HG03095 (cell line): ENCODE data around the gene TMEM106C.

Experiments used
- ATAC-seq: cut with Tn5 transposase; IDR thresholded peaks from one replicate; pipeline ENCODE4 v1.9.1; 2021; ENCODE audit warnings: moderate library complexity; ENCODE audit not compliant: unreplicated experiment

TMEM106C gene

DNA sequence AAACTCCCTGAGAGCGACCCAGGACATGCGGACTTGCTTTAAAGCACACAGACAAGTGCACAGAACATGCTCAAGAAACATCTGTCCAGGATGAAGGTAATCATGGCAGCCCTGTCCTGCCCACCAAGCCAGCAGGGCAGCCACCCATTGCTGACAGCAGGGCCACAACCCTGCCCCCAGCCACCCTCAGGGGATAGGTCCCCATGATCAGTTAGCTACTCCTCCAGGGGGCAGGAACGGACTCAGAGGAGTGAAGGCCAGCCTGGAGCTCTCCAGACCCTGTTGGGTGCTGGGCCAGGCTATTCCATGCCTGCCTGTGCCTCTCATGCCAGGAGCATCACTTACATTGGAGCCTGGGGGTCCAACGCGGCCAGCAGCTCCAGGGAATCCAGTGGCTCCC is 15.8 kb downstream of the TMEM106C start:
- no peak for ATAC-seq

DNA sequence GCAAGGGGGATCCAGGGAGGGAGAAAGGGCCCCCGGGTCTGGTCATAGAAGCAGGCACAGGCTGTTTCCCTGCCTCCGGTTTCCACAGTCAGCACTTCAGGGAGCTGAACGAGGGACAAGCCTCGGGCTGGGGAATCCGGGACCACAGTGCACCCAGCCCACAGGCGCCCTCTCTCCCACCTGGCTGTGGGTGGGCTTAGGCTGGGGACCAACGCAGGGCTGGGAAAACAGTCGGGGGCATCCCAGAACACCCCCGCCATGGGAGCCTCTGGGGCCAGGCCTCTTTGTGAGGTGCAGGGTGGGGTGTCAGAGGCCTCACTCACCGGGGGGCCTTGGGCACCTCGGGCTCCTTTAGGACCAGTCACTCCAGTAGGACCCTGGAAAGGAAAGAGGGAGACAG is 16.3 kb downstream of the TMEM106C start:
- no peak for ATAC-seq

GRCh38 chr12:47980197-47980596 is 16.8 kb downstream of the TMEM106C start:
- ATAC-seq: no peak

DNA sequence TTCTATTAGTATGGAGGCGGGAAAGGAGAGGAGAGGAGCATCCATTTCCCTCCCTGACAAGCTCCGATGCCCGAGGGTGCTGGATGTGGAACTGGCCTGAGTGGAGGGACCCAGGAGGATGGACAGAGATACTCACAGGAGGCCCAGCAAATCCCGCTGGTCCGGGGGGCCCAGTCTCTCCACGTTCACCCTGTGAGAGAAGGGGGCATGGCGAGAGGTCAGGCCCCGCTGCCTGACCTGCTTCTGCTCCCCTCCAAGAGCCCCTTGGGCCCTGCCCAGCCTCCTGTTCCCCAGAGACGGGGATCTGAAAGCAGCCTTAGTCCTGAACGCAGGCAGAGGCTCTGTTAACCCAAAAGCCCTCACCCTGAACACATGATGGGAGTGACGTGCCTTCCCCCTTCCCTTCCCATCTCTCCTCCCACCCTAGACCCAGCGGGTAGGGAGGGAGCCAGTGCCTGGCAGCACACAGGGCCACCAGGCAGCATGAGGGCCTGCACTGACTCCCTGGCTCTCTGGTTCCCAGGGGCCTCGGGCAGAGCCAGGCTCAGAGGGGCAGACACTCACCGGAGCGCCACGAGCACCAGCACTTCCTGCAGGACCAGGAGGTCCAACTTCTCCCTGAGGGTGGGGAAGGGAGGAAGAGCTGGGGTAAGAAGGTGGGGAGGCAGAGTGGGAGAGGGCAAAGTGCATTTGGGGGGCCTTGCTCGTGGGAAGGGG is 17.5 kb downstream of the TMEM106C start:
- no peak for ATAC-seq

DNA sequence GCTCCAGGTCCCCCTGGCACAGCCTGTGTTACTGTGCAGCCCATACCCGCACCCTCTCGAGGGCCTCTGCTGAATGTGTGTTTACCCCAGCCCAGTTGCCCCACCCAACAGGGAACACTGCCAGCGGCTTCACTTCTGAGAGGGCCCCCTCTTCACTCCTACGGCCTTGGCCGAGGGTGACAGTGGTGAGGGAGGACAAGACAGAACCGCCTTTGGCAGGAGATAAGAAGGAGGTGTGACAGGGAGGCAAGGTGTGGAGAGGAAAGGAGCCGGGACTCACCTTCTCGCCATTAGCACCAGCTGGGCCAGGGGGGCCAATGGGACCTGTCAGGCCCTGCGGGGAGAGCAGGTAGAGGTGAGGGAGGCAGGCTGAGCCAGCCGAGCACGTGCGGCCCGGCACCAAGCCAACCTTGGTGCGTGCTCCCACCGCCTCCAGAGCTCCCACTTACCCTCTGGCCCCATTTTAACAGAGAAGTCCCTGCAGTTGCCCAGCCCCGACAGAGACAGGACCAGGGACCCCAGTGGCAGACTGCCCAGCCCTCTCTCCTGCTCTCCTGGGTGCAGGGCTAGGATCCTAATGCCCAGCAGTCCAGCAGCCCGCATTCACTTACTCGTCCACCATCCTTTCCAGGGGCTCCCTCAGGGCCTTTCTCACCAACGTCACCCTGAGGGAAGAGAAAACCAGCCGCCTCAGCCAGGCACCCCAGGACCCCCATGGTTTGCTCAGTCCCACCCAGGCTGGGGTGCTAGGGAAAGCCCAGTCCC is 18.3 kb downstream of the TMEM106C start:
- no peak for ATAC-seq

DNA sequence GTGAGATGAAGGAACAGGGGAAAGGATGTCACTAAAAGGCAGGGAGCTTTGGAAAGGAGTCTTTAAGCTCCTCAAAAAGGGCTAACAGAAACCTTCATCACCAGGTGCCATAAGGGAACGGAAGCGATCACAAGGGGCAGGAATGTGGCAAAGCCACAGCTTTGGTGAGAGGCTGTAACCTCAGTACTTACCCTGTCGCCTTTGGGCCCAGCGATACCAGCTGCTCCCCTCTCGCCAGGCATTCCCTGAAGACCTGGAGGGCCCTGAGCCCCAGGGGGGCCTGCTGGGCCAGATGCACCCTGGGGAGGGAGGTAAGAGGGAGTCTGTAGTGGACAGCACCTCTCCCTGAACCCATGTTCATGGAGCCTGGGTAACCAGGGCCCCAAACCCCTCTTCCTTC is 18.9 kb downstream of the TMEM106C start:
- no peak for ATAC-seq

- ATAC-seq: no peak
Observed at GRCh38 chr12:47982770-47983169, 19.4 kb downstream of the TMEM106C start.

DNA sequence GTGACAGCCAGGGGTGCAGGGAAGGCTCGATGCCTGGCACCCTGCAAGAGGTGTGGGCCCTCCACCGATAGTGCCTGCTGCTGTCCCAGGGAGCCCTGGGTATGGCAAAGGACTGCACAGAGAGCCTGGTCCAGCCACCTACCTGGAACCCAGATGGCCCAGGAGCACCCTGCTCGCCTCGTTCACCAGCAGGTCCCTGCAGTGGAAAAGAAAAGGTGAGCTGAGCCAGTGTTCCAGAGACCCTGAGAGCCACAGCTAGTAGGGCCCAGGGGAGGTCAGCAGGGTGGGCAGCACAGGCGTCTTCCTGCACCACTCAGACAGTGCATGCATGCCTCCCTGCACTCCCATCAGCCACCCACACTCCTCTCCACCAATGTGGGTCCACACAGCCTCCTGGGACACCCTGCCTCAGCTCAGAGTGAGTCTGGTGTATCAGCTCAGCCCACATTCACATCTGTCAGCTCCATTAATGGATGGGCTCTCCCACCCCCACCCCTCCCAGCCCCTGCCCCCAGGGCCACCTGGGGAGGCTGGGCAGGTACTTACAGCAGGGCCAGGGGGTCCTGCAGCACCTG is 20.2 kb downstream of the TMEM106C start:
- ATAC-seq: no peak

DNA sequence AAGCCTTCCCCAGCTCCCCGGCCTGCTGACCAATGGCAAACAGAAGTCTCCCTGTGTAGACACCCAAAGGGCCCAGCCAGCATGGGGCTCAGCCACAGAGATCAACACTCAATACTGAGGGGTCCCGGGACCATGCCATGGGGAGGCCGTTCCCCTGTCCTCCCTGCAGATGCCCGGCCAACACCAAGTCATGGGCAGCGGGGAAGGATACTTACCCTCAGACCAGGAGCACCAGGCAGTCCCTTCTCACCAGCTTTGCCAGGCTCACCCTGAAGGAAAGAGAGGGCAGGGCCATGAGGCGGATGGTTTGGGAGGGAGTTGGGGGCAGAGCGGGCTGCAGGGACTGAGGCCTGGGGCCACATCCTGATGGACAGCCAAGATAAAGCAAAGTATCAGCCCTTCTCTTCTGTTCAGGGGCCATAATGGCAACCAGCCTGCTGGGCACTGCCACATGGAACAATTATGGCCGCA is 21.0 kb downstream of the TMEM106C start:
- ATAC-seq: no peak

GRCh38 chr12:47985596-47986290 is 22.3 kb downstream of the TMEM106C start:
- ATAC-seq: no peak

DNA sequence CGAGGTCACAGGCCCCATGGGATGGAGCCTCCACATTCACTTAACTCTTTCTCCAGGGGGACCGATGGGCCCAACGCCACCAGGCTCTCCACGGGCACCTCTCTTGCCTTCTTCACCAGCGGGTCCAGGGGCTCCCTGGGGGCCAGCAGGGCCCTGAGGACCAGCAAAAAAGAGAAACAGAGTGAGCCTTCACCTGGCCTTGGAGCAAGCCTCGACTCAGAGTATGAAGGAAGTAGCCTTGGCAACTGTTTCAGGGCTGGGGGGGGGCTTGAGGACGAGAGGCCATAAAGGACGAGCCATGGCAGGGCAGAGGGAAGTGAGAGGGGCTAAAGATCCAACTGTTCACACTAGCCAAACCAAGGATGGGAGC is 22.9 kb downstream of the TMEM106C start:
- ATAC-seq: no peak

DNA sequence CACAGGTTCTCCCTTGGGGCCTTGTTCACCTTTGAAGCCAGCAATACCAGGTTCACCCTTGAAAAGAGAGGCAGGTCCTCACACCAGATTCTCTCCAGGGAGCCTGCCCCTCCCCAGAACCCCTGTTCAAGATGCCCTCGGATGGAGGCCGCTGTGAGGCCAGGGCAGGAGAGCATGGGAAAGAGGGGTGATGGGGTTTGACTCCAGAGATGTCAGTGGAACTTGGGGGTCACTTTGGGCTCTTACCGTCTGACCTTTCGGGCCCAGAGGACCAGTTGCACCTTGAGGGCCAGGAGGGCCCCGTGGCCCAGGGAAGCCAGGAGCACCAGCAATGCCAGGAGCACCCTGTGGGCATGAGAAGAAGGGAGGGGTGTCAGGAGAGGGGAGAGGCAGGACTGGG is 23.4 kb downstream of the TMEM106C start:
- no peak for ATAC-seq

DNA sequence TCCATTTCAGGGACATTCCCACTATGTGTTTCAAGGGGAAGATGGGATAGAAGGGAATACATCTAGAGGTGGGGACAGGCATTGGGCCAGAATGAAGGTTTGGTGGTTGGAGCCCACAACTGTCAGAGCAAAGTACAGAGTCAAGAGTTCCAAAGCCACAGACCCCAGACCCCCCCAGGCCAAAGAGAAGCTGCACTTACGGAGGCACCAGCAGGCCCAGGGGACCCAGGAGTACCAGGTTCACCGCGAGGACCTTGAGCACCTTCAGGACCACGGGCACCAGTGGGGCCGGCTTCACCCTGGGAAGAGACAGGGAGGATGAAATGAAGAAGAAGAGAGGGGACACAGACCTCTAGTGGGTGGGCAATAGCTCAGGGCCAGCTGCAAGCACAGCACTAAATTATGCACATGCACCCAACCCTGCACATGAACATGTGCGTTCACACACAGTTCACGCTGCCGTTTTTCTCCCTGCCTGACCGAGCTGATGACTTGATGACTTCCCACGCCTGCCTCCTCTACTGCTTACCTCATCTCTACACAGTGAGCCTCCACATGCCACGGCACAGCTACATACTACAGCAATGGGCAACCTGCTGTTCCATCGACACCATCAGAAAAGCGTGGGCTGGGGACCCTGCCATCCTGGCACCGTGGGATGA is 24.1 kb downstream of the TMEM106C start:
- ATAC-seq: no peak

DNA sequence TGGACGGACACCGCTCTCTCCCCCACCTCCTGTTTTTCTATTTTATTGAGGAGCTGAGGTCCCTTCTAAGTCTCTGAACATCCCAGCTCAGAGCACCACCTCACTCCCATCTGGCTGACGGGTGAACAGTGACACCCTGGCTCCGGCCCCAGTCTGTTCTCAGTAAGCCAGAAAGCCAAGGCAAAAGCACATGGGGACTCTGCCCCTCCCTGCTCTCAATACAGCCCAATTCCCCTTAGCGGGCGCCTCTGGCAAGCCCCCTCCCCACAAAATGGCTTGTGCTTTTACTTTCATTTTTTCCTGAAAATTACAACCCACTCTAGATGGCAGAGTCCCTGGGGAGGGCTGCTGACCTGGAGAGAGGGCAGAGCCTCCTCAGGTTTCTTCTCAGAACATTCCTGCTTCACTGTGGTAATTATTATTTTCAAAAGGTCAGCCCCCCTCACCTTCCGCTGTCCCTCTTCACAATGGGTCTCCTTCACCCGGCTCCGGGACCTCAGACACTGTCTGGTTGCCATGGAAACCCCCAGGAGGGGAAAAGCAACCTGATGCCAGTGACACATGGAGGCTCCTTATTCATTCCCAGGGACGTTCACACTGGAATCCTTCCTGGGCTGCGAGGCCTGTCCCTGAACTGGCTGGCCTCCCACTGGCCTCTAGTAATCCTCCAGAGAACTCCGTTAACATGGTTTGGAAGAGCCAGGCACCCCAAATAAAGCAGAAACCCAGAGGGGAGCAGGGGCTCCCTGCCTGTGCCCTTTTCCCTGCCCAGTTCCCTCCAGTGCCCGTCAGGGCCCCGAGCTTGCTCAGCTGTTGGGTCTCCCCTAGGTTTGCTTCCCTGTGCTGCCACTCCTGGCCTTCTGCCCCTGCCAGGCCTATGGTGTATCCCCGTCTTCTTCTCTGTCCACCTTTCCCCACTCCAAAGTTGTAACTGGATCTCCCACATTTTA is 25.0 kb downstream of the TMEM106C start:
- no peak for ATAC-seq

DNA sequence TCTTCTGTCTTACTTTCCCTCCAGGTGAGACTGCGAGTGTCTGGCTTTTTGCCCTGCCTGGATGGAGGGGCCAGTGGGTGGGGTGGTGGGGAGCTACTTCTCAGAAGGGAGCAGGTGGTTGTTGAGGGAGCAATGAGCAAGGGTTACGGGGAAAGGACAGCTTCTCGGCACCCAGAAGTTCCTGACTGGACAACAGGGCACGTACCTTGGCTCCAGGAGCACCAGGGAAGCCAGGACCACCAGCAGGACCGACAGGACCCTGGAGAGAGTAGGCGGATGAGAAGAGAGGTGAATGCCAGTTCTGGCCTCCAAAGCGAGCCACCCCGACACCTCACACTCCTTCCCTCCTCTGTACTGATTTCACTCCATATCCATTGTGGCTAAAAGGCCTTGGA is 25.6 kb downstream of the TMEM106C start:
- ATAC-seq: no peak

DNA sequence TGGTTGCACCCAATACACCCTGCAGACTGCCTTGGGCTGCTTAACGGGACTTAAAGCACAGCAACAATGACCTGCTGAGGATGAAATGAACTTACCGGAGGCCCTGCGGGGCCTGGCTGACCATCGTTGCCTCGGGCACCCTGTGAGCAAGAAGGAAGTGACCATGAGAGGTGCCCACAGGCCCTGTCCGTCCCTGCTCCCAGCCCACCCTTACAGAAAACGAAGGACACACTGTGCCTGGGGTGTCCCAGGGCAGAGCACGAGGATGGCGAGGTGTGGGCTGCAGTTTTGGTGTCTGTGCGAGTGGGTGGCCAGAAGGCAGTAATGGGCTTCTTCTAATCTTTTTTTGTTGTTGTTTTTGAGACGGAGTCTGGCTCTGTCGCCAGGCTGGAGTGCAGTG is 26.3 kb downstream of the TMEM106C start:
- ATAC-seq: no peak

DNA sequence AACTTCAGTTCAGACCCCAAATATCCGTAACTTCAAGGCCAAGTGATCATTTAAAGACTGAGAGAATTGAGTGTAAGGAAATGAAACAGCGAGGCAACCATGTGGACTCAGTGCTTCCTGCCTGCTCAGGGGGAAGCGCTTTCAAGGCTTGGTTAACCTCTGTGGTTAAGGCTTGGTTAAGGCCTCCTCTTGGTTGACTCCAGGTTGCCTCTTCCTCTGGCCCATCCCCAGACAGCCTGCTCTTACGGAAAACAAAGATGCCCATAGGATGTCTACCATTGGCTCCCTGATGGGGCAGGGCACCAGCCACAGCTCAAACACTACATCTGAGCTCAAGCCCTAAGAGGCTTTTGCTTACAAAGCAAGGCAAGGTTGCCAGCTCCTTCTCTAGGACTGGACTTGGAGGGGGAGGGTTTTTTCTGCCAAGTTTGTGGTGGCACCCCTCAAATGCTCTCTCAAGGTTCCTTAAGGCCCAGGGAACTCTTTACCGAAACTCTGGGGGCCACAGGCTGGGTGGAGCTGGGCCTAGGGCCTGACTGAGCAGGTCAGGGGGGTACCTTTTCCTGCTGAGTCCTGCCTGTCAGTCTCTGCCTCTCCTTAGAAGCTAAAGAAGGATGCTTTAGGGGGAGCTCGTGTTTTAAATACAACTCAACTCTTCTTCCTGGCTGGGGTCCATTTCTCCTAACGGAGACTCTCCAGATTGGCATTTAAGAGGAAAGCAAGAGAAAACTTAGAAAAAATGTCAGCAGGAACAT is 27.1 kb downstream of the TMEM106C start:
- ATAC-seq: peak; percentile 93

GRCh38 chr12:47991106-47992061 is 28.0 kb downstream of the TMEM106C start:
- ATAC-seq: no peak
